Sciatic nerve (tissue), 2 donors: ENCODE measurements around the gene DMTF1. TPM values are rescaled to one million over a fixed set of nuclear protein-coding genes. Genes with fewer than 3 reads are reported as not detected.

Experiments
- ATAC-seq: fragments of 200-7000 bp; cut with Tn5 transposase; one replicate; pipeline ENCODE4 v1.9.1; 2020; ENCODE audit warnings: mild to moderate bottlenecking, moderate library complexity
- DNase-seq: peaks from one replicate; pipeline ENCODE4 v3.0.0-alpha.2; 2020; ENCODE audit warnings: low spot score
- intact Hi-C: fragments of 100-400 bp; cut with DNase I; formaldehyde crosslinking; loops from one replicate; pipeline ENCODE4 v1.14.2; 2022
- total RNA-seq: library from RNA; stranded (reverse); fragmentation: NEBNext Ultra II Directional; extraction: Animal tissue kit (Norgen Biotek cat#: 25700); gene quantifications from one replicate; pipeline ENCODE4 v1.2.1, GENCODE V29; 2021
- donor health status: DM: no; HTN: no; CAD: no.
- donor health status: DM: no; HTN: no; CAD: no.

DMTF1 gene
- total RNA-seq, 1 donor from 2014 or later, result 147 TPM

DNA sequence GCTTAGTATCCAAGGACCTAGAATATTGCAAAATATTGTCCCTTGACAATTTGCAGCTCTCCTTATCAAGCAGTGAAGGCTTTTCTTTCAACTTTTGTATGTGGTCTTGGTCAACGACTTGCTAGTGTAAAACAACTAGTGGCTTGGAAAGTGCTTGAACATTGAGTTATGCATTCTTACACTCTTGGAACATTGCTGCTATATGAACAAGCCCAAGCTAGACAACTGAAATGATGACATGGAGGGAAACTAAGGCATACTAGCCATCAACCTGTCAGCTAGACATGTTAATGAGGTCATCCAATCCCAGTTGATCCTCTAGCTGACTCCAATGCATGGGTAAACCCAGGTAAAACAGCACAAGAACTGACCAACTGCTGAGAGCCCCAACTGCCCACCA, 12.7 kb upstream of the DMTF1 start:
- no peak for ATAC-seq
- no peak for DNase-seq
- intact Hi-C loops, result no loop called here

DNA sequence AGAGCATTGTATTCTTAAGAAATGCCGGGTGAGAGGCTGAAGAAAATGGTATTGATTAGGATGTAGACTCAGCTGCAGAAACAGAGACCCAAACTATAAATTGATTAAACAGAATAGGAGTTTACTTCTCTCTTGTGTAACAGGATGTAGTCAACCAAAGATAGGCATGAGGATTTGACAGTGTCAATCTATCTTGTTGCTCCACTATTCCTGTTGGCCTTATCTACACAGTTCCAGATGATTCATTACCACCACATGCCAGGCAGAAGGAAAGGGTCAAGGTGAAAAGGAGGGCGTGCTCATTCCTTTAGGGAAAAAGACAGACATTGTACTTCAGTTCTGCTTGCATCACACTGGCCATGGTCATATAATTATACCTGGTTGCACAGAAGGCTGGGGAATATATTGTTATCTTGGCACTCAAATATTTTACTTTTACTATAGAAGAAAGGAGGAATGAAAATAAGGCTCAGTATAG, 11.9 kb upstream of the DMTF1 start:
- ATAC-seq (no peak), DNase-seq (no peak)

DNA sequence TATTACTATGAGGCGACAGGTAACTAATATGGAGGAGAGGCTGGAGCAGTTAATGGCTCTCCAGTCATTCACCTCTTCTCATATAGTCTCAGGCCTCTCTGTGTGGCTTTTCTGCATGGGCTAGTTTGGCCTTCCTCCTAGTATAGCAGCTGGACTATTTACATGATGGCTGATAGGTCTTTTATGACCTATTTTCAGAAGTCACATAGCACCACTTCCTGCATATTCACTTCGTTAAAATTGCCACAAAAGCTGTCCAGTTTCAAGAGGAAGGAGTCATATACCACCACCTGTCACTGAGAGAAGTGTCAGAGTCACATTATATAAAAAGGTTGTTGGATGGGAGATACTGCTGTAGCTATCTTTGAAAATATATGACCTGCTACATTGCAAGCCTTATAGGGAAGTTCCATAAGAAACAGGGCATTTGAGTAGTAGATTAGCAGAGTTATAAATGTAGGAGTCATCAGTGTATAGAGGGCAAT, 8.0 kb upstream of the DMTF1 start:
- ATAC-seq, result no peak
- intact Hi-C loops, result no loop called here
- no peak for DNase-seq

More for the DNA sequence above, 11.9 kb upstream of the DMTF1 start:
- intact Hi-C loops, result no loop called here

DNA sequence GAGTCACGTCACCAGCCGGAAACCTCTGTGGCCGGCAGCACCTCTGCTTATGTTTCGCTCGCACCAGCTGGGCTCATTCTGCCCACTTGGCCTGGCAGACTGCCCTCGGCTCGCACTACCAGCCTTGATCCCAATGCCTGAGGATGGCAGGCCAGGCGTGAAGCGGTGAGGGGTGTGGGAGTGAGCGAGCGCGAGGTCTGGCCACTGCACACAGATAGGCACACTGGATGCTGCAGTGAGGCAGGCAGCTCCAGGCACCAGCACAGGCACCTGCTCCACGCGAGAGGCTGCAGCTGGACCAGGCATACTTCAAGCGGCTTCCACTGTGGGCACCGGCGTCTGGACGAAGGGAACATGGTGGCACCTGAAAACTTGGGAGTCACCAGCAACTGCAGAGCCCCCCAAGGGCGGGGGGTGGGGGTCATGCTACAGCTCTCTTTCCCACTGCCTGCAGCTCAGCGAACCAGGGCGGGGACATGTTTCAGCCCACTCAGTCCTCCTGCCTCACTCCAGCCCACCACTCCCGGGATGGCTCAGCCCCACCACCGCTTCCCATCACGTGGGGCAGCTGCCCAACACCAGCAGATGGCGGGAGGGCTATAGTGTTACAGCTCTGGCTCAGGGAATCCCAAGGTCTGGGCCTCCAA, 5.4 kb upstream of the DMTF1 start:
- ATAC-seq, result no peak
- intact Hi-C loops, result no loop called here
- DNase-seq, result no peak

DNA sequence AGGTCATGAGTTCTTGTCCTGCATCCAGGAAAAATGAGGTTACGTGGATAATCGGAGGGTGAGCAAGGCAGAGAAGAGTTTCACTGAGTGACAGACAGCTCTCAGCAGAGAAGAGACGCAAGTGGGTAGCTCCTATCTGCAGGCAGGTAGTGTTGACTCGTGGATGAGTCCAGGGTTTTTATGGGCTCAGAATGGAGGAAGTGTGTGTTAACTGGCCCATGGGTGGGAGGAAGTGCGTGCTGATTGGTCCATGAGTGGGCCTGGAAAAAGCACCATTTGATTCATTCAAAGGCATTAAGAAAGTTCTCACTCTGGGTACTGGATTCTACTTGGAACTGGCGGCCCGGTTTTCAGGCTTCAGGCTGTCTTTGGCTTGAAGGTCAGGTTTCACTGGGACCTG, 4.8 kb upstream of the DMTF1 start:
- ATAC-seq, result no peak
- intact Hi-C loops, result no loop called here
- no peak for DNase-seq

DNA sequence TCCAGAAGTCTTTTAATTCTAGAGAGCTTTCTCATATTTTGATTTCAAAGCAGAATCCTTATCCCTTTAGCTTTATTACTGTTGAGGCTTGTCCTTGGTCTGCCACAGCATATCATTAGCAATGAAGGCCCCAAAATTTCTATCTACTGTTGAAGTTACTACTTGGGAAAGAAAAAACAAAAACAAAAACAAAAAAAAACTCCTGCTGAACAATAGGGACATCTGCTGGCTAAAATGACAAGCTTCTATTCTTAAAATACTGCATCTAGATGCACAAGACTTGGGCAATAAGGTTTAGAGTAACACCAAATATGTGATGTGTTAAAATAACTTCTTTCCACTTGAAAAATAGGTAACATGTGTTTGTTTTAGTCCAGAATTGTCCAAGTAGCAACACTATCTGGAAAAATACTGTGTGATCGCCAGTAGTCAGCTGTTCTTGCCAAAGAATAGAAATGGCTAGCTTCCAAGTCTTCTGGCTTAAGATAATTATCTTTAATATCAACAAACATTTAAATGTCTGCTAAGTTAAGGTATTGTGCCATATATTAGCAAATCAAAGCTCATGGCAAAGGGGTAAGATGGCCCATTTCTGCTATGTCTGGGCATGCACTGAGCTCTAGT, 3.8 kb upstream of the DMTF1 start:
- no peak for DNase-seq
- intact Hi-C loops, result no loop called here
- ATAC-seq, result no peak

DNA sequence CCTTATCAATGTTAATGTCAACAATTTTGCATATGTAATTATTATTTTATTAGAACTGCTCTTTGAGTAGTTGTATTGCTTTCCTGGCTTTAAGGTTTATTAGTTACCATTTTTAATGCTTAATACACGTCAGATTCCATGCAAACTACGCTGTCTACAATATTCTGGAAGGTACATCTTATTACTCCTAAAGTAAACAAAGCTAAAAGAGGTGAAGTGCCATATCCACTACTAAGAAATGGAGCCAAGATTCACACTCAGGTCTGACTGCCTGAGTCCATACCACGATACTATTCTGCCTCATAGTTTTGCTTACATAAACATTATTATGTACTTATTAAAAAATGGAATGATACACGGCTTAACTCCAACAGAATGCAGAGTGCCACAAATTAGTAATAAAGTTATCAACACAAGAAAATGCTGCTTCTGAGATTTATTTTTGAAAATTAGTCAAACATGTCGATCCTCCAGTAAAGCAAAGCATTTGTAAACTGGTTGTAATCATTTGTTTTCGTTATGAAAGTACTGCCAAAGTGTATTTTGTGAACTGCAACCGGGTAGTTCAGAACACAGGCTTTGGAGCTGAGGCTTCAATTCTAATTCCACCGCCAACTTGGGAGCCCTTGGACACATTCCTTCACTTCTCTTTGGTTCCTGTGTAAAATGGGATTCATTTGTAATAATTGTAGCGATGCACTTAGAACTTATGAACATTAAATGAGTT, 1.1 kb upstream of the DMTF1 start:
- no peak for ATAC-seq
- intact Hi-C loops, result no loop called here
- DNase-seq, result no peak

DNA sequence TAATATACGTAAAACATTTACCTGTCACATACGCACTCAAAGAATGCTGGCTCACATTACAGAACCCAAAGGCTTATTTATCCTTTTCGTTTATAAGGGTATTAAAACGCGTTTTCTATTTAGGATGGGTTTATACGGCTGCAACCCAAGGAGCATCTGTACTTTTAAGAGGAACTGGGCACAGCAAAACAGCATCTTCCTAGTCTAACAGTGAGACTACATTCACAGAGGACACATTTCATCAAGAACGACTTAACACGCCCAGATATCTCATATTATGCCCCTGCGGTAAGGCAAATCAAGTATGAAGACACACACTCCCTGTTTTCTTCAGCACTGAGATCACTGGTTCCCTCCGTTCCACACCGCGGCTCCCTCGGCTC, 533 bp upstream of the DMTF1 start:
- DNase-seq, result no peak
- intact Hi-C loops, result no loop called here
- ATAC-seq, result no peak

DNA sequence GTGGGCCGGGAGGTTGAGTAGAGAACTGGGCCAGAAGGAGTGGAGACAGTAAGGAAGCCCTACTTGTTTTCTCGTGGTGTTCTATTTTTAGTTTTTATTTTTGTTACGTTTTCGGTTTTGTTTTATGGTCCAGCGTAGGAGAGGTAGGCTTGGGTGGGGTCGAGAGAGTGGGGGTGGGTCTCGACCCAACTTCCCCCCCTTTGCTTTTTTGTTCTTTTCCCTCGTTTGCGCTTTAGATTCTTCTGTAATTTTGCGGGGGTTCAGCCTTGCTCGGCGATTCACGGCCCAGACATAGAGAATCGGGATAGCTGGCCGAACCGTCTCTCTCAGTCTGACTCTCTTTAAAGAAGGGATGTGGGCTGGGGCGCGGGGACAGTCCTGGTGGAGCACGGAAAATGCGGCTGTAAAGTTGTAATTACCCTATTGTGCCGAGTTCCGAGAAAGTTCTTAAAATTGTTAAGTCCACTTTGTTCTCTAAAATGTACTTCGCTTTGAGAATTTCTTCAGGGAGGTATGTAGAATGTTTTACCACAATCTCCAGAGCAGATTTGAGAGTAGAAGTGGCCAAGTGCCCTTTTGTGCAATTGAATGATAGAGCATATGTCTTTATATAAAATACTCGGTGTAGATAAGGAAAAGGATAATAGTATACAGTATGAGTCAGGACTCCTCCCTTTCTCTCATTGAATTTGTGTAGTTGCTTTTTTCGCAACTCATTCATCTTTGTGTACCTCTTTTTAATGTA, 816 bp downstream of the DMTF1 start:
- DNase-seq (peak; percentile 62), ATAC-seq (peak; percentile 10)
- intact Hi-C loops, result no loop called here

DNA sequence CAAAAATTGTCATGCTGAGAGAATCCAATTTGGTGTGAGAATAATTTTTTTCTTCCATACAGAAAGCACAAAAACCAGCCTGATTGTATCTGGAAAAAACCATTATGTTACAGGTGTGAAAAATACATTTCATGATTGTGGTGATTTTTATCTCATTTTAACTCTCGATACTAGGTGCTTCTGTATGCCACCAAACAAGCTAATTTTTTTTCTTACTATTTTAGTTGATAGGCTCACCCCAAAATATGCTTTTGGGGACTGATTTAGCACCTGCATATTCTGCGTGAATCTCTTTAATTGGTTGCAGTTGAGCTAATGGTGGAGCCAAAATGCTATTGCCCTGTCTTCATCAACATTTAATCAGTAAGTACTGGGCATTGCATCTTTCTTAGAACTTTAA, 1.9 kb downstream of the DMTF1 start:
- no peak for ATAC-seq
- no peak for DNase-seq
- intact Hi-C loops, result no loop called here

DNA sequence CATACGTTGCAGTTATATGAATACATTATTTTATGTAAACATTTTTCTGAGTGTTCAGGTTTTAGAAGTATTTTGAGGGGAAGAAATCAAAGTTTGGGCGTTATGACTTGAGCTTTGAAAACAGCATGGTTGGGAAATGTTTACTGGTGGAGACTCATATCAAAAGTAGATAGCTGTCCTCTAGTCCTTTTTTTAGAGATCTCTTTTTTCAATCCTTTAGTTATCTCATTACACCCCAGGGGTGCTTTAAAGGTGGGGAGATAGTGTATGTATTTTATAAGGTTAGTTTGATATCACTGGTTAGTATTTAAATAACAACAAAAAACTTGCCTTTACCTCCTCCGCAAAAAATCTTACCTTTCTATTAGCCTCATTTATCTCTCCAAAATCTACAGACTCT, 2.3 kb downstream of the DMTF1 start:
- DNase-seq, result no peak
- ATAC-seq, result no peak
- intact Hi-C loops, result no loop called here

DNA sequence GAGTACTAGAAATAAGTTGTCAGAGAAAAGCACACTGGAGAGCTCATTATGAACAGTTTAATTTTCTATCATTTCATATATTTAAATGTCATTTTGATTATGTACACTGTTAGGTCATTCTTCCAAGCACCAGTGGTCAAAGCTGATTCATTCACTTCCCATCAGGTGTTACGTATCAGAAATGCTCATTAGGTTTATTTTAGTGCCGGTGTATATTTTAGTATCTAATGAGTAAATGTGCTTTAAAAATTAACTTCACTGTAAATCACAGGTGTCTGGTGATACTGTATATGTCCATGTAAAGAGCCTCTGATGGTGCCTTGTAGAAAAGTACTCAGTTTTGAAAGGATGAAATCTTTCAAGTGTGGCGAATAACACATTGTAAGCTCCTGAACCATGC, 3.5 kb downstream of the DMTF1 start:
- ATAC-seq (no peak), DNase-seq (no peak)
- intact Hi-C loops, result no loop called here

DNA sequence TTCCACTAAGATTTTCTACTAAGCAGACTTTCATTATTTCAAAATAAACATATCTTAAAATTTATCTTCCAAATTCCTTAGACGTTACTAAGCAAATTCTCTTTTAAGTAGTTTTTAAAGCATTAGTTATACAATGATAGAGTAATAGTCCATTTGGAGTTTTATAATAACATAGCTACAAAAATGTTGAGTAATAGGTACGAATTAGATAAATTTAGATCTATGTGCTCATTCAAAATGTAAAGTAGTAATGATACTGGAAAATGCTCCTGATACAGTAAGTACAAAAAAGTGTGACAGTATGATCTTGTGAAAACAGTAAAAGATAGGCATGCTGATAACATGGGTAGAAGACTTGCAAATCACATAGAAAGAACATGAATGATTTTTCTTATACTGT, 4.5 kb downstream of the DMTF1 start:
- no peak for DNase-seq
- ATAC-seq, result no peak
- intact Hi-C loops, result no loop called here

DNA sequence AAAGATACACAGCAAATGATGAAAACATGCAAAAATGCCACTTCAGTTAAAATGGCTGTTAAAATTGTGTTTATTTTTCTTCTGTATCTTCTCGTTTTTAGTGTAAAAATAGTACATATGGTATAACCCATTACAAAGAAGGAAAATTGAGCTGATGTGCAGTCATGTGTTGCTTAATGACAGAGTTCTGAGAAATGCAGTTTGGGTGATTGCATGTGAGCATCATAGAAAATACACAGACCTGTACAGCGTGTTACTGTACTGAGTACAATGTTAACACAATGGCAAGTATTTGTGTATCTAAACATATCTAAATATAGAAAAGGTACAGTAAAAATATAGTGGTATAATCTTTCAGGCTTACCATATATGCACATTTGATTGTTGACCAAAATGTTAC, 7.3 kb downstream of the DMTF1 start:
- DNase-seq (no peak), ATAC-seq (no peak)
- intact Hi-C loops, result no loop called here

DNA sequence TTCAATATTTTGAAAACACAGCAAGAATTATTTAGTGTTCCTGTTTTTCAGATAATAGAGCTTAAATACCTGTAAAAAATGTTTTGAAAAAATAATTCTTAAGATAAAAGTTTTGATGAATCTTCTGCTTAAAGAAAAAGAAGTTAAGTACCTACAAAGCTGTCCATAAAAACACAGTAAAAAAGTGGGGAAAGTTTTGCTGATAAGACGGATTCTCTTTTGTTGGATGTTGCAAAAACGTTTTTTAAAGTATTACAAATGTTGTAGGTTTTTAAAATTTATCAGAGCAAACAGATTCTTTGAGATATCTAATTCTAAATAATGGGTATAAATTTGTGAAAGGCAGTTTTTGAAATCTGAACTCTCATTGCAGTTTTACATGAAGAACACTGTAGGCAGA, 12.2 kb downstream of the DMTF1 start:
- DNase-seq (no peak), ATAC-seq (no peak)
- intact Hi-C loops, result no loop called here

DNA sequence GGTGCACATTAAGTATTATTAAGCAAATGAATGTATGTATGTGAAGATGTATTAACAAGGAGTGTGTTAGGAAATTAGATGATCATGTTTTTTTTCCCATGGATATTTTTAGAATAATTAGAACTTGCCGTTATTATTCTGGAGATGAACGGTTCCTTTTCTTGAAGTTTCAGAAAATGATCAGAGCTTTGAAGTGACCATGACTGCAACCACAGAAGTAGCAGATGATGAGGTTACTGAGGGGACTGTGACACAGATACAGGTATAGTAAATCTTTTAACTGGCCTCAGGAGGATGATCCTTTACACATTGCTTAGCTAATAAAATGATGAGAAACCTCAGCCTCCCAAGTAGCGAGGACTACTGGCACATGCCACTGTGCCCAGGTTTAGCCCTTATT, 18.6 kb downstream of the DMTF1 start:
- ATAC-seq (no peak), DNase-seq (no peak)
- intact Hi-C loops, result no loop called here

DNA sequence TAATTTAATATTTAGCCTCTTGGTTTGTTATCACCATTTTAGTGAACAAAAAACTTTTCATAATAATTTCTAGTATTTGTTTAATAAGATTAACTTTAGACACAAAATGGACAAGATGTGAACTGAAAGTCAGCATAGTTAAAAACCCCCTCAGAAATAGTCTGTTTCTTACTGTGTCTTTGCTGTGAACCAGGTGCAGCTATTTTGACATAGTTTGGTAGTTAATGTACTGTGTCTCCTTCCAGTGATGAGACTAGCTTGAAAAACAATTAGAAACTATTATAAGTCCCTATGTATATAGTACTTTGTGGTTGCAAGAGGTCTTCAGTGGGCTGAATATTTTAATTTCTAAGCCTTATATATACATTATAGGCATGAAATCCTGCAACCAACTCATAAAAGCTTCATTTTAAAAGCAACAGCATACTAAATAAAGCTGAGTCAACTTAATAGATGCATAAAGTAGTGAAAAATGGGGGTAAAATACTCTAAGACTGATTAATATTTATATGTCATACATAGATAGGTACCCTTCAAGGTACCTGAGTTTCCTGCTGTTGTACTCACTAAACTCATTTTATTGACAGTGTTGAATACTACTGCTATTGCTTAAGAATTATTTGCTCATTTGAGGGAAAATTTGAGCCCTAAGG, 19.2 kb downstream of the DMTF1 start:
- DNase-seq (no peak), ATAC-seq (no peak)
- intact Hi-C loops, result no loop called here

DNA sequence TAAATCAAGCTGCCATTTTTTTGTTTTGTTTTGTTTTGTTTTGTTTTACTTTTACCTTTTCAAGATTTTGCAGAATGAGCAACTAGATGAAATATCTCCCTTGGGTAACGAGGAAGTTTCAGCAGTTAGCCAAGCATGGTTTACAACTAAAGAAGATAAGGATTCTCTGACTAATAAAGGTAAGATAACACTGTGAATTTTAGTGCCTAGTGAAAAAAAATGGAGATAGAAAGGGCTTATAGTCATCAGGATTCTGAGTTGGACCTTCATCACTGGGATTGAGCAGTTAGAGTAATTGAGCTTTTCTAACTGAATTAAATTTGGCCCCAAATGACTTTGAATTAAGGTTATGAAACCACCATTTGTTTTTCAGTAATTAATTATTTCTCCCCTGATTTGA, 21.2 kb downstream of the DMTF1 start:
- intact Hi-C loops, result no loop called here
- no peak for ATAC-seq

DNA sequence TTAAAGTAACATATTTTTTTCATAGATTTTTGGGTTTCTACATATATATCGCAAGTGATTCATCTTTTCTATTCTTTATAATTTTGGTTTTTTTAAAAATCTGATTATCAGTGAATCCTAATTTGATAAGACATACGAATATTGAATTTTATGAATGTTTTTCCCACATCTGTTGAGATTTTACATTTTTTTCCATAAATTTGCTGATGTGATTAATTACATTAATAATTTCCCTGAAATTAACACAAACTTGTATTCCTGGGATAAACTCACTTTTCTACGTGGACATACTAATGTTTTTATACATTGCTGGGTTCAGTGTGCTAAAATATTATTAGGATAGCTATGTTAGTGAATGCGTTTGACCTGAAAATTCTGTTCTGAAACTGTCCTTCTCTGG, 26.1 kb downstream of the DMTF1 start:
- no peak for ATAC-seq
- intact Hi-C loops, result no loop called here

More for the DNA sequence above, 21.2 kb downstream of the DMTF1 start:
- no peak for DNase-seq

More for the DNA sequence above, 26.1 kb downstream of the DMTF1 start:
- no peak for DNase-seq
